K562 (cell line): ENCODE measurements around the gene DHRS4L2. TPM values are rescaled to one million over a fixed set of nuclear protein-coding genes. Genes with fewer than 3 reads are reported as not detected.

Experiments
- CBFB ChIP-seq: sonication (generic); formaldehyde crosslinking; IDR thresholded peaks from 2 replicates; pipeline ENCODE4 v1.4.0; 2020; ENCODE audit warnings: mild to moderate bottlenecking, missing genetic modification reagents
- CHCHD3 ChIP-seq: fragments of 250-450 bp; sonication (Bioruptor Pico); IDR thresholded peaks from 2 replicates; pipeline ENCODE4 v2.1.2; 2022; ENCODE audit warnings: mild to moderate bottlenecking
- CHD1 ChIP-seq: fragments of 200-600 bp; sonication (generic); IDR thresholded peaks from one replicate; pipeline ENCODE4 v1.6.1; 2012; ENCODE audit warnings: mild to moderate bottlenecking, moderate library complexity, low read length, inconsistent platforms
- EHMT2 ChIP-seq: fragments of 450-650 bp; IDR thresholded peaks from 2 replicates; pipeline ENCODE4 v1.6.1; 2018; ENCODE audit warnings: antibody characterized with exemption
- ETV5 ChIP-seq: sonication (generic); formaldehyde crosslinking; IDR thresholded peaks from 2 replicates; pipeline ENCODE4 v1.4.0; 2020; ENCODE audit warnings: low read depth, mild to moderate bottlenecking, missing genetic modification reagents
- HNRNPLL ChIP-seq: fragments of 200-400 bp; formaldehyde crosslinking; IDR thresholded peaks from 2 replicates; pipeline ENCODE4 v1.6.1; 2017; ENCODE audit warnings: low read length, low read depth, mild to moderate bottlenecking; ENCODE audit not compliant: poor library complexity, severe bottlenecking
- HNRNPUL1 ChIP-seq: fragments of 200-400 bp; formaldehyde crosslinking; IDR thresholded peaks from 2 replicates; pipeline ENCODE4 v1.6.1; 2017; ENCODE audit warnings: low read length
- KAT2B ChIP-seq: IDR thresholded peaks from one replicate; pipeline ENCODE4 v1.6.1; 2012; ENCODE audit warnings: low read depth, mild to moderate bottlenecking, control low read depth, inconsistent platforms, low read length, moderate library complexity
- KLF16 ChIP-seq: IDR thresholded peaks from 2 replicates; pipeline ENCODE4 v1.6.1; 2016; ENCODE audit warnings: antibody characterized with exemption
- MITF ChIP-seq: IDR thresholded peaks from 2 replicates; pipeline ENCODE4 v1.6.1; 2014; ENCODE audit warnings: antibody characterized with exemption
- MYNN ChIP-seq, 2 experiments: sonication (generic); formaldehyde crosslinking in 1 of 2; IDR thresholded peaks; 2 replicates each; pipeline versions ENCODE4 v1.5.0 to v1.6.1; 2016 to 2020; ENCODE audit warnings: antibody characterized with exemption in 1 of 2, missing genetic modification reagents in 1 of 2
- NONO ChIP-seq, 2 experiments: fragments of 200-400 bp in 1 of 2; fragments of 450-650 bp in 1 of 2; formaldehyde crosslinking in 1 of 2; IDR thresholded peaks; 2 replicates each; pipeline ENCODE4 v1.6.1; 2017; ENCODE audit warnings: low read depth in 2 of 2, mild to moderate bottlenecking in 2 of 2, moderate library complexity in 2 of 2, low read length in 1 of 2
- NR2C2 ChIP-seq, 2 experiments: fragments of 200-800 bp in 1 of 2; sonication (Bioruptor generic) in 1 of 2; sonication (generic) in 1 of 2; formaldehyde crosslinking in 1 of 2; IDR thresholded peaks; 2 replicates each; pipeline versions ENCODE4 v1.6.1 to v1.8.0; 2016 to 2022; ENCODE audit warnings: mild to moderate bottlenecking in 1 of 2, missing compliant biosample characterization in 1 of 2, missing genetic modification characterization in 1 of 2, missing genetic modification reagents in 1 of 2
- PHB ChIP-seq: fragments of 250-450 bp; sonication (Bioruptor Pico); IDR thresholded peaks from 2 replicates; pipeline ENCODE4 v1.5.0; 2021
- PHB2 ChIP-seq: fragments of 450-650 bp; IDR thresholded peaks from 2 replicates; pipeline ENCODE4 v1.6.1; 2017; ENCODE audit warnings: low read depth
- PHF20 ChIP-seq: fragments of 450-650 bp; IDR thresholded peaks from 2 replicates; pipeline ENCODE4 v1.6.1; 2018; ENCODE audit not compliant: partially characterized antibody
- PREB ChIP-seq: sonication (generic); formaldehyde crosslinking; IDR thresholded peaks from 2 replicates; pipeline ENCODE4 v1.8.1; 2023; ENCODE audit warnings: mild to moderate bottlenecking, missing genetic modification reagents
- RNF2 ChIP-seq: sonication (generic); IDR thresholded peaks from 2 replicates; pipeline ENCODE4 v1.6.1; 2016
- ZBTB1 ChIP-seq: sonication (generic); formaldehyde crosslinking; IDR thresholded peaks from 2 replicates; pipeline ENCODE4 v1.8.1; 2023; ENCODE audit warnings: missing genetic modification reagents, low read depth, mild to moderate bottlenecking, borderline replicate concordance
- ZBTB17 ChIP-seq: fragments of 450-650 bp; formaldehyde crosslinking; IDR thresholded peaks from 2 replicates; pipeline ENCODE4 v1.4.0; 2020; ENCODE audit warnings: mild to moderate bottlenecking
- ZNF584 ChIP-seq: fragments of 200-800 bp; sonication (Bioruptor generic); IDR thresholded peaks from 2 replicates; pipeline ENCODE4 v1.6.1; 2016; ENCODE audit warnings: low read depth, mild to moderate bottlenecking, missing genetic modification characterization, missing compliant biosample characterization
- ZNF639 ChIP-seq, 2 experiments: fragments of 200-800 bp in 1 of 2; sonication (Bioruptor generic) in 1 of 2; sonication (generic) in 1 of 2; formaldehyde crosslinking in 1 of 2; IDR thresholded peaks in 1 of 2; conservative IDR thresholded peaks in 1 of 2; 2 replicates each; pipeline versions ENCODE4 v1.5.0 to v1.6.1; 2016 to 2020; ENCODE audit warnings: missing compliant biosample characterization in 1 of 2, missing genetic modification characterization in 1 of 2, missing genetic modification reagents in 1 of 2
- ZNF785 ChIP-seq: fragments of 250-450 bp; sonication (Bioruptor Pico); IDR thresholded peaks from 2 replicates; pipeline ENCODE4 v1.4.0; 2020; ENCODE audit warnings: mild to moderate bottlenecking
- polyA plus RNA-seq, 8 experiments: library from polyadenylated mRNA; depleted of rRNA in 4 of 8; stranded (reverse) in 5 of 8; unstranded in 3 of 8; fragments of >200 nt; fragmentation: Nextera tagmentation in 2 of 8; fragmentation: Illumina TruSeq in 1 of 8; extraction: Ambion mirVana in 2 of 8; extraction: Trizol in 1 of 8; gene quantifications; 2 replicates each; pipeline versions ENCODE4 v1.2.1 to v1.2.3, GENCODE V29; 2011 to 2014; ENCODE audit warnings: inconsistent platforms in 1 of 8, missing spikeins in 1 of 8
- total RNA-seq, 7 experiments: library from RNA; depleted of rRNA in 6 of 7; stranded (reverse); fragments of >200 nt in 6 of 7; fragmentation: Illumina TruSeq in 2 of 7; extraction: Trizol in 2 of 7; gene quantifications; 2 replicates each; pipeline versions ENCODE4 v1.2.1 to v1.2.3, GENCODE V29; 2011 to 2021; ENCODE audit warnings: low replicate concordance in 1 of 7
- TF ChIP-seq, protein P1 (sequence below): IDR thresholded peaks from 2 replicates; pipeline ENCODE4 v1.6.1; 2011; ENCODE audit not compliant: insufficient read length; ENCODE audit errors: extremely low read depth

DHRS4L2 gene
- total and polyA plus RNA-seq, 9 of the 15 experiments (the other 6 are each of a cell fraction or from before 2014, with no cell fraction given) = 2.3 to 13.7 (median 8.1) TPM

GRCh38 chr14:23953464-23954278 lies 35.1 kb upstream of the DHRS4L2 start, which contains the start of gene DHRS4 (continued):
- no peak for TF ChIP-seq NONO (IDR thresholded peaks at IDR 0.05; ENCODE audit: low read depth in 2 of 2, low read length in 1 of 2)
- no peak for TF ChIP-seq PHB2
- peak; percentile 32; the same call in 1 of the 2 replicates for TF ChIP-seq ETV5 (CRISPR knock-in tag)
- no peak for TF ChIP-seq ZNF584 (CRISPR knock-in tag)
- TF ChIP-seq ZNF785 = no peak
- no peak for TF ChIP-seq HNRNPUL1
- no peak for TF ChIP-seq NR2C2 (CRISPR knock-in tag; IDR thresholded peaks at IDR 0.05)
- TF ChIP-seq NR2C2 (tag; IDR thresholded peaks at IDR 0.05) = no peak
- no peak for TF ChIP-seq PREB (CRISPR knock-in tag)
- no peak for TF ChIP-seq PHB
- TF ChIP-seq ZBTB1 (CRISPR knock-in tag) = no peak
- TF ChIP-seq ZNF639 (CRISPR knock-in tag; conservative IDR thresholded peaks at IDR 0.05 in 1 of 2, IDR thresholded peaks at IDR 0.05 in 1 of 2) = no peak
- TF ChIP-seq RNF2 = no peak
- TF ChIP-seq MITF = no peak
- no peak for TF ChIP-seq EHMT2
- no peak for TF ChIP-seq KAT2B
- no peak for TF ChIP-seq KLF16
- TF ChIP-seq MYNN (IDR thresholded peaks at IDR 0.05) = no peak; the same call in 1 of the 2 replicates
- TF ChIP-seq MYNN (CRISPR knock-in tag; IDR thresholded peaks at IDR 0.05) = no peak
- no peak for TF ChIP-seq CHD1
- TF ChIP-seq ZBTB17 (CRISPR knock-in tag) = no peak
- no peak for TF ChIP-seq CBFB (CRISPR knock-in tag)
- TF ChIP-seq, protein P1, sequence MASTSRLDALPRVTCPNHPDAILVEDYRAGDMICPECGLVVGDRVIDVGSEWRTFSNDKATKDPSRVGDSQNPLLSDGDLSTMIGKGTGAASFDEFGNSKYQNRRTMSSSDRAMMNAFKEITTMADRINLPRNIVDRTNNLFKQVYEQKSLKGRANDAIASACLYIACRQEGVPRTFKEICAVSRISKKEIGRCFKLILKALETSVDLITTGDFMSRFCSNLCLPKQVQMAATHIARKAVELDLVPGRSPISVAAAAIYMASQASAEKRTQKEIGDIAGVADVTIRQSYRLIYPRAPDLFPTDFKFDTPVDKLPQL = no peak
- TF ChIP-seq CHCHD3 (CRISPR knock-in tag) = no peak
- no peak for TF ChIP-seq HNRNPLL
- peak; percentile 69 for TF ChIP-seq PHF20
